ENCODE measurements around the gene SPDYE8. TPM values are rescaled to one million over a fixed set of nuclear protein-coding genes. Genes with fewer than 3 reads are reported as not detected.
"Not testable (repeated sequence)": the region's sequence is repeated elsewhere in the genome, so short reads cannot be mapped to it uniquely, and the experiment has no call there.

The SPDYE8 gene
- not detected in 2 replicates for total RNA-seq (ENCODE audit: low replicate concordance)

GRCh38 chr7:73029666-73030065 is at the start of gene SPDYE8:
Gene SPDYE8 (minus strand): TSS chr7:73029766. CDS start chr7:73027966, 1,800 bp downstream.
- not testable (repeated sequence) for H3K4me3 ChIP-seq (ENCODE audit: low read depth, low read length); DNase-seq (ENCODE audit: low read depth)

- H3K4me3 ChIP-seq (ENCODE audit: low read depth, low read length); DNase-seq (ENCODE audit: low read depth): not testable (repeated sequence)
Measured at GRCh38 chr7:73057811-73058210, 28.2 kb upstream of the SPDYE8 start, which contains the start of gene SPDYE11. Gene SPDYE11 (minus strand): TSS chr7:73057911. CDS start chr7:73056111, 1,800 bp downstream.

GRCh38 chr7:73006491-73006890 is 23.1 kb downstream of the SPDYE8 start:
- H3K4me3 ChIP-seq (ENCODE audit: low read depth, low read length) = peak overlapping the region; percentile 57
- DNase-seq (ENCODE audit: low read depth) = not testable (repeated sequence)

- H3K4me3 ChIP-seq (ENCODE audit: low read depth, low read length) = peak overlapping the region; percentile 70
- DNase-seq (ENCODE audit: low read depth) = peak; percentile 78
Measured at GRCh38 chr7:73005693-73006447, 23.7 kb downstream of the SPDYE8 start.

GRCh38 chr7:73005356-73005692 is 24.2 kb downstream of the SPDYE8 start:
- not testable (repeated sequence) for DNase-seq (ENCODE audit: low read depth)
- H3K4me3 ChIP-seq (ENCODE audit: low read depth, low read length) = peak overlapping the region; percentile 70

GRCh38 chr7:72997887-72998468 is 31.6 kb downstream of the SPDYE8 start:
- not testable (repeated sequence) for DNase-seq (ENCODE audit: low read depth); H3K4me3 ChIP-seq (ENCODE audit: low read depth, low read length)

GRCh38 chr7:72997447-72997846 is 32.1 kb downstream of the SPDYE8 start:
- DNase-seq (ENCODE audit: low read depth); H3K4me3 ChIP-seq (ENCODE audit: low read depth, low read length): not testable (repeated sequence)

- not testable (repeated sequence) for DNase-seq (ENCODE audit: low read depth); H3K4me3 ChIP-seq (ENCODE audit: low read depth, low read length)
Measured at GRCh38 chr7:72995484-72995883, 34.1 kb downstream of the SPDYE8 start.

- DNase-seq (ENCODE audit: low read depth); H3K4me3 ChIP-seq (ENCODE audit: low read depth, low read length): not testable (repeated sequence)
Measured at GRCh38 chr7:72990146-72990913, 39.2 kb downstream of the SPDYE8 start.

- H3K4me3 ChIP-seq (ENCODE audit: low read depth, low read length); DNase-seq (ENCODE audit: low read depth): not testable (repeated sequence)
Measured at GRCh38 chr7:72982084-72982483, 47.5 kb downstream of the SPDYE8 start.

GRCh38 chr7:72980382-72980781 is 49.2 kb downstream of the SPDYE8 start:
- DNase-seq (ENCODE audit: low read depth); H3K4me3 ChIP-seq (ENCODE audit: low read depth, low read length): not testable (repeated sequence)

GRCh38 chr7:72976434-72976833 is 53.1 kb downstream of the SPDYE8 start:
- H3K4me3 ChIP-seq (ENCODE audit: low read depth, low read length); DNase-seq (ENCODE audit: low read depth): not testable (repeated sequence)

GRCh38 chr7:72975656-72976286 is 53.8 kb downstream of the SPDYE8 start:
- not testable (repeated sequence) for DNase-seq (ENCODE audit: low read depth)

GRCh38 chr7:72974781-72975180 is 54.8 kb downstream of the SPDYE8 start:
- H3K4me3 ChIP-seq (ENCODE audit: low read depth, low read length); DNase-seq (ENCODE audit: low read depth): not testable (repeated sequence)

More at GRCh38 chr7:72975656-72976286, 53.8 kb downstream of the SPDYE8 start:
- not testable (repeated sequence) for H3K4me3 ChIP-seq (ENCODE audit: low read depth, low read length)

- H3K4me3 ChIP-seq (ENCODE audit: low read depth, low read length); DNase-seq (ENCODE audit: low read depth): not testable (repeated sequence)
Measured at GRCh38 chr7:72971505-72971904, 58.1 kb downstream of the SPDYE8 start.

Data from fibroblast of the aortic adventitia (primary cell).